ENCODE data around the gene SCARF1.

SCARF1 gene

DNA sequence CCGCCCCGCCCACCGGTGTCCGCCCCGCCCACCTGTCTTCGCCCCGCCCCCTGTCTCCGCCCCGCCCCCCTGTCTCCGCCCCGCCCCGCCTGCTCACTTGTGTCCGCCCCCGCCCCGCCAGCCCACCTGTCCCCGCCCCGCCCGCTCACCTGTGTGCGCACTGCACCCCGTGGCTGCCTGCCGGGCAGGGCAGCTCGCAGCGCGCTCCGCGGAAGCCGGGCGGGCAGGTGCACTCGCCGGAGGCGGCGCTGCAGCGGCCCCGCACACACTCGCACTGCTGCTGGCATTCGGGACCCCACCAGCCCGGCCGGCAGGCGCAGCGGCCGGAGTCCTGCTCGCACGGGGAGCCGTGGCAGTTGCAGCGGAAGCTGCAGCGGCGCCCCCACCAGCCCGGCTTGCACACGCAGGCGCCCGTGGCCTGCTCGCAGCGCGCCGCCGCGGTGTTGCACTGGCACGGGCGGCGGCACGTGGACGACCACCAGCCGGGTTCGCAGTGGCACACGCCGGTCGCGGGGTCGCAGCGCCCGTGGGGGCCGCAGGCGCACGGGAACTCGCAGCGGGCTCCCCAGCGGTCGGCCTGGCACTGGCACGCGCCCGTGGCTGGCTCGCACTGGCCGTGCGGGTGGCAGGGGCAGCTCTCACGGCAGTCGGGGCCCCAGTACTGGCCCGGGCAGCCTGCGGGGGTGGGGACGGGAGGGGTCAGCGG lies 2.1 kb downstream of the SCARF1 start:
- Mint-ChIP-seq H3K27me3 (no peaks in the 10 kb centered on the region), H3K4me3 (peak overlapping the region; percentile 80 to 92), H3K36me3 (ENCODE audit: insufficient read depth) (peaks cover 11% of the 10 kb centered on the region), H3K27ac (no peak overlapping the region), H3K4me1 (ENCODE audit: low read depth in 2 of 2) (peaks cover 18 to 22% of the 10 kb centered on the region in 2 donors), H3K9me3 (no peaks in the 10 kb centered on the region)
- peak; percentile 74 for ATAC-seq (replicated peaks)
- peak; percentile 50 to 59 (median 54) for DNase-seq

DNA sequence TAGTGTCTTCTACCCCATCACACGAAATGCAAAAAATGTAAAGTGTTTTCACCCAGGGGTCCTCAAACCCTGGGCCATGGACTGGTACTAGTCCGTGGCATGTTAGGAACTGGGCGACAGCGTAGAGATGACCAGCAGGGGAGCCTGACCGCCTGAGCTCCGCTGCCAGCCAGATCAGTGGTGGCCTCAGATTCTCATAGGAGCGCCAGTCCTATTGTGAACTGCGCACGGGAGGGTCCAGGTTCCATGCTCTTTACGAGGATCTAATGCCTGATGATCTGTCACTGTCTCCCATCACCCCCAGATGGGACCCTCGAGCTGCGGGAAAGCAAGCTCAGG lies 4.5 kb downstream of the SCARF1 start:
- no peak overlapping the region for H3K27ac Mint-ChIP-seq
- no peak overlapping the region for H3K4me3 Mint-ChIP-seq
- peaks cover 11% of the 10 kb centered on the region for H3K36me3 Mint-ChIP-seq (ENCODE audit: insufficient read depth)
- no peak for DNase-seq
- H3K4me1 Mint-ChIP-seq (ENCODE audit: low read depth in 2 of 2) = peaks cover 12 to 18% of the 10 kb centered on the region in 2 donors
- no peaks in the 10 kb centered on the region for H3K9me3 Mint-ChIP-seq
- no peaks in the 10 kb centered on the region for H3K27me3 Mint-ChIP-seq
- no peak for ATAC-seq (replicated peaks)

DNA sequence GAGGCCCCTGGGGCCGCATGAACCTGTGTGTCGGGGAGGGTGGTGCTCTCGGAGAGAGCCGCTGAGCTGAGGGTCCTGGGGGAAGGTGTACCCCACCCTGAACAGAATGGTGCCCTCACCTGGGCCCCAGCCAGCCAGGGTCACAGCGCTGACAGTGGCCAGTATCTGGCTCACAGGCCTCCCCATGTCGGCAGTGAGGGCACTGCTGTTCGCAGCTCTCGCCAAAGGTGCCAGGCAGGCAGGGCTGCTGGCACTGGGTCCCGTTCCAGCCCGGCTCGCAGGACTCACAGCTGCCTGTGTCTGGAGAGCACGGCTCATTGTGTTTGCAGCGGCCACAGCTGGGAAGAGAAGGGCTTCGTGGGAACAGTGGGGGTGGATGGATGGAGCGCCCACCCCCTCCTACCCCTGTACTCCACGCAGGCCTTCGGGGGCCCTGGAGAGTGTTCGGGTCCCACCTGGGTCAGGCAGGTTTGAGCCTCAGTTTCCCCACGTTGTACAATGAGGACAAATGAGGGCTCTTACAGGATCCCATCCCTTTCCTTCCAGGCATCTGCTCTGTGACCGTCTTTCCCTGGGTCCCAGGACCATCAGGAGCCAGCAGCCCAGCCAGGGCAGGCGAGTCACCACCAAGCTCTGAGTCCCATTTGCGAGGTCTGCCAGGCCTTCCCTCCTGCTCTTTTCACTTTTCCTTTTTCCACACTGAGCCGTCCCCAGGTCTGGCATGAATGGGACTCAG lies 5.0 kb downstream of the SCARF1 start:
- H3K36me3 Mint-ChIP-seq (ENCODE audit: insufficient read depth) = peaks cover 11% of the 10 kb centered on the region
- no peak for ATAC-seq (replicated peaks)
- H3K27ac Mint-ChIP-seq = no peak overlapping the region

DNA sequence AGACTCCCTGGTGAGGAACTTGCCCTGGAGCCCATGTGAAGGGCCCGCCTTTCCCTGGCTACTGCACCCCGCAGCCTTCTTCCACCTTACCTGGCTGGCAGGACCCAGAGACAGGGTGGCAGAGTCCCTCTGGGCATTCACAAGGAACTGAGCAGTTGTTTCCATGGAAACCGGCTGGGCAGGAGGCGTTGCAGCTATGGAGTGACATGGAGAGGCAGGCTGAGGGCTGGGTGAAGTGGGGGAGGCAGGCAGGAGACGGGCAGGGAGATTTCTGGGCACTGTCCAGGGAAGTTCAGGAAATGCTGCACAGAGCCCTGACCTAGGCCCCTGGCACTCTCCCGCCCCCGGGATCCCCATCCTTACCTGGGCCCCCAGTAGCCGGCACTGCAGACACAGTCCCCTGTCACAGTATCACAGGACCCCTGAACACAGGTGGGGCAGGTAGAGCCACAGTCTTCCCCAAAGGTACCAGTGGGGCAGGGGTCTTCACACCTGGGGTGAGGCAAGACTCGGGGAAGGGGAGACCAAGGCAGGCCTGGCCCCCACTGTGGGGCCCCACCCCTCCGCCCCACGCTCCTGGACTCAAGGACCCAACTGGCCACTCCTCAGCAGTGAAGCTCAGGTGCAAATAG lies 5.9 kb downstream of the SCARF1 start:
- Mint-ChIP-seq H3K9me3 (no peaks in the 10 kb centered on the region), H3K36me3 (ENCODE audit: insufficient read depth) (peaks cover 11% of the 10 kb centered on the region), H3K27ac (peak overlapping the region in 1 of 2 donors; percentile 67), H3K27me3 (no peaks in the 10 kb centered on the region), H3K4me1 (ENCODE audit: low read depth in 2 of 2) (peaks cover 7 to 10% of the 10 kb centered on the region in 2 donors), H3K4me3 (no peak overlapping the region)
- DNase-seq = no peak
- ATAC-seq (replicated peaks) = no peak

More for the DNA sequence above, 5.0 kb downstream of the SCARF1 start:
- Mint-ChIP-seq H3K9me3 (no peaks in the 10 kb centered on the region), H3K4me3 (no peak overlapping the region), H3K4me1 (ENCODE audit: low read depth in 2 of 2) (peaks cover 8 to 14% of the 10 kb centered on the region in 2 donors), H3K27me3 (no peaks in the 10 kb centered on the region)
- no peak for DNase-seq

DNA sequence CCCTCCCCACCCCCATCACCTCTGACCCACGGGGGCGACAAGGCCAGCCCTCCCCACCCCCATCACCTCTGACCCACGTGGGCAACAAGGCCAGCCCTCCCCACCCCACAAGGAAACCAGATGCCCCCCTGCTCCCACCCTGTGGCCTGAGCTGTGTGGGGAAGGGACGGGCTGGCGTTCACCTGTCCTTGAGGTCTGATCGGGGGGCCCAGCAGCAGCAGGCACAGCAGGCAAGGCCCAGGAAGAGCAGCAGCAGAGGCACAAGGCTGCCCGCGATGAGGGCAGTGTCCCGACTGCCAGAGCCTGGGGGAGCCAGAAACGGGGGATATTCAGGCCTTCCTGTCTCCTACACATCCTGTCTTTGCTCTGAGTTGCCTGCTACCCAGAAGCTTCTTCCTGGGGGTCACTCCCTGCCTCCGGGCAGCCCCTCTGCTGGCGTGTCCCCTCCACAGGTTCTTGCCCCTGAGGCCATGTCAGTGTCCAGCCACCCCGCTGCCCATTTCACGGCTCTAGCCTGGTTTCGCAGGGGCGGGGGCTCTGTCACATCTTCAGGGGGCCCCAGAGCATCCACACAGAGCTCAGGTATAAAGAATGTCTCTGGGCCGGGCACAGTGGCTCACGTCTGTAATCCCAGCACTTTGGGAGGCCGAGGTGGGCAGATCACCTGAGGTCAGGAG lies 6.8 kb downstream of the SCARF1 start:
- Mint-ChIP-seq H3K27ac (peak overlapping the region in 1 of 2 donors; percentile 67), H3K36me3 (ENCODE audit: insufficient read depth) (peaks cover 6% of the 10 kb centered on the region), H3K4me1 (ENCODE audit: low read depth in 2 of 2) (peaks cover 0 to 2% of the 10 kb centered on the region in 2 donors), H3K9me3 (no peaks in the 10 kb centered on the region), H3K4me3 (no peak overlapping the region), H3K27me3 (no peaks in the 10 kb centered on the region)
- no peak for DNase-seq
- ATAC-seq (replicated peaks) = no peak

DNA sequence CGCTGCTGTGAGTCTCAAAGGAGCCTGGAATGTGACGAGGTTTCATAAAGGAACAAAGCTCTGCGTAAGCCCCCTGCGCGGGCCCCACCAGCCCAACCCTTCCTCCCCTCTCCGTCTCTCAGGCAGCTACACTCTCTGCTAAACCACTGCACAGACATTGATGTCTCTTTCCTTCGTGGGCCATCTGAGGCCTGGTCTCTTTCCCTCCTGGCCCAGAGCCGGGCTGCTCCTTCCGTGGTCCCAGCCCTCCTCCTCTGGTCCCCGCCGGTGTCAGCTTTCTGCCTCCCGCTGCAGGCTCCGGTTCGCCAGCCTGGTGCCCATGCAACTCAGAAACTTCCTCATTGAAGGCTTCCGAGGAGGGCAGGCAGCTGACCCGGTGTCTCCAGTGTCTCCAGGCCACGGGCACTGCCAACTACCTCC lies 7.4 kb downstream of the SCARF1 start:
- DNase-seq (no peak), ATAC-seq (replicated peaks) (no peak)
- H3K4me1 Mint-ChIP-seq (ENCODE audit: low read depth in 2 of 2) = peaks cover 0 to 2% of the 10 kb centered on the region in 2 donors
- H3K36me3 Mint-ChIP-seq (ENCODE audit: insufficient read depth) = peaks cover 6% of the 10 kb centered on the region
- no peak overlapping the region for H3K4me3 Mint-ChIP-seq
- H3K9me3 Mint-ChIP-seq = no peaks in the 10 kb centered on the region
- no peak overlapping the region for H3K27ac Mint-ChIP-seq
- H3K27me3 Mint-ChIP-seq = no peaks in the 10 kb centered on the region

DNA sequence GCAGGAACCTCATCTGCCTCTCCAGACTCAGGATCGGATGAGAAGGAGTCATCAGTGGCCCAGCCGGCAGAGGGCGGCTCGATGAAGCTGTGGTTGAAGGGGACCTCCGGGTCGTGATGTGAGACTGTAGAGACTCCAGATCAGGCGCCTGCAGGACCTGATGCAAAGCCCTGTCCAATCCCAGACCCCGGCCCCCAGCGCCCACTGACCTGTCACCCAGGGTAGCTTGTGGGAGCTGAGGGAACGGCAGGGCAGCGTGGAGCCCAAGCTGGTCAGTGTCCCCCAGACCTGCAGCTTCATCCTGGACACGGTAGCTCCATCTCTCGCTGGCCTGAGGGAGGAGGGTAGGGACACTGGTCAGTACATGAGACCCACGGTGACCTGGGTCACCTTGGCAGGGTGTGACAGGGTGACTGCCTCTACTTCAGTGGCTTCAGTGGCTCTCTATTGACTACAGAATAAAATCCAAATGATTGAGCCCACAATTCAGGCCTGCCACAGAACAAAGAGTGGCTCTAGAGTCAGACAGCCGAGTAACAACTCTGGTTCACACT lies 8.7 kb downstream of the SCARF1 start:
- no peak for ATAC-seq (replicated peaks)
- no peak for DNase-seq
- no peaks in the 10 kb centered on the region for H3K9me3 Mint-ChIP-seq
- H3K27ac Mint-ChIP-seq = no peak overlapping the region
- no peaks in the 10 kb centered on the region for H3K36me3 Mint-ChIP-seq (ENCODE audit: insufficient read depth)
- H3K27me3 Mint-ChIP-seq = no peaks in the 10 kb centered on the region
- H3K4me3 Mint-ChIP-seq = no peak overlapping the region
- H3K4me1 Mint-ChIP-seq (ENCODE audit: low read depth in 2 of 2) = peaks cover 0 to 2% of the 10 kb centered on the region in 2 donors

DNA sequence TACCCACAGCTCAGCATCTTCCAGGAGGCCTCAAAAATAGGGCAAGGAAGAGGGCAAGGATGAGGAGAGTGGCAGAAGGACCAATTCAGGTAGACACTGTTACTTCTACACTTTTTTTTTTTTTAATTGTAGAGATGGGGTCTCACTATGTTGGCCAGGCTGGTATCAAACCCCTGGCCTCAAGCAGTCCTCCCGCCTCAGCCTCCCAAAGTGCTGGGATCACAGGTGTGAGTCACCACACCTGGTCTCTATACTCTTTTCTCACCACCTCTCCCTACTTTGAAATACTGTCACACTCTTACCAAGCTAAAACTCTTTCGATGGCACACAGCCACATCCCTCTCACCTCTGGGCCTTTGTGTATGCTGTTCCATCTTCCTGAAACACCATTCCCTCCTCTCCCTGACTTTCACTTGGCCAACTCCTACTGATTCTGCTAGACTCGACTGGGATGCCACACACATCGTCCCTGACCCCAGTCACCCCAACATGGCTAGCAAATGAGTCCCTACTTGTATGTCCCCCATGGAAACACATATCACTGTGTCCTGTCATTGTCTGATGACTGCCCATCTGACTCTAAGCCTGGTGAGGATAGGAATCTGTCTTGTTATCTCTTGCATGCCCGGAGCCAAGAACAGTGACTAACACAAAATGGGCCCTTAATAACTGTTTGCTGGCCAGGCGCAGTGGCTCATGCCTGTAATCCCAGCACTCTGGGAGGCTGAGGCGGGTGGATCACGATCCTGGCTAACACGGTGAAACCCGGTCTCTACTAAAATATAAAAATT lies 9.7 kb downstream of the SCARF1 start:
- Mint-ChIP-seq H3K27ac (no peak overlapping the region), H3K9me3 (no peaks in the 10 kb centered on the region), H3K4me1 (ENCODE audit: low read depth in 2 of 2) (peaks cover 0 to under 1% of the 10 kb centered on the region in 2 donors), H3K27me3 (no peaks in the 10 kb centered on the region), H3K4me3 (no peak overlapping the region), H3K36me3 (ENCODE audit: insufficient read depth) (no peaks in the 10 kb centered on the region)
- ATAC-seq (replicated peaks) (no peak), DNase-seq (no peak)

DNA sequence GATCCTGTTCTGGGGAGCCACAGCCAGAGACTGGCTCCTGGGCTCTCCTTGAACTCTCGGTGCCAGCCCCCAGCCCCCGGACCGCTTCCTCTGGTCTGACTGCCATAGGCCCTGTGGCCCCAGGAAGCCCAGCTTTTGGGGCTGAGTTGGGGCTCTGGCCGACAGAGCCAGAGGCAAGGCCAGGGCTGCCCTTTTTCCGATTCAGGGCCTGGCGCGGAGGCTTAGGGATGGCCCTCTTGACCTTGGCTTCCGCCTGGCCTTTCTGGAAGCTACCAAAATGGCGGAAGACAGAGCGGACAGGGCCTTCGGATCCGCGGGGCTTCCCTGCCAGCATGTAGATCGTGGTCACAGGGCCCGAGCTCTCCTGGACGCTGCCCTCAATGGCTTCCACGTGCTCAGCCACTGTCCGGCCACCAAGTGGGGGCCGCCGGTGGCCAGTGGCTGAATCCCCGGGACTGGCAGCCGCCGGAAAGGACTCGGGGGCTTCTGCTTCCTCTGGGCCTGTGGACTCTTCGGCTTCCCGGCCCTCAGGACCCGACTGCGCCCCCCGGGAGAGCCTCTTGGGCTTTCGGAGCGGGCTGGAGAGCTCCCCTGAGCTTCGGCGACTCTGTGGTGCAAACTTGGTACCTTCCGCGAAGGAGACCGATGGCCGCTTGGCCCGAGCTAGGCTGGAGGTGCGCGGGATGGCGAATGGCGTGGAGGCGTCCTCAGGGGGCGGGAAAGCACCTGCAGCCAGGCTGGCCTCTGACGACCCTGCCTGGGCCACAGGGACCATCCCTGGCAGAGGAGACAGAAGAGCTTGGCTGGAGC lies 10.5 kb downstream of the SCARF1 start:
- Mint-ChIP-seq H3K4me3 (no peak overlapping the region), H3K27ac (no peak overlapping the region), H3K27me3 (no peaks in the 10 kb centered on the region), H3K9me3 (no peaks in the 10 kb centered on the region), H3K4me1 (ENCODE audit: low read depth in 2 of 2) (peaks cover 2 to 3% of the 10 kb centered on the region in 2 donors), H3K36me3 (ENCODE audit: insufficient read depth) (peaks cover 3% of the 10 kb centered on the region)
- DNase-seq (no peak), ATAC-seq (replicated peaks) (no peak)

DNA sequence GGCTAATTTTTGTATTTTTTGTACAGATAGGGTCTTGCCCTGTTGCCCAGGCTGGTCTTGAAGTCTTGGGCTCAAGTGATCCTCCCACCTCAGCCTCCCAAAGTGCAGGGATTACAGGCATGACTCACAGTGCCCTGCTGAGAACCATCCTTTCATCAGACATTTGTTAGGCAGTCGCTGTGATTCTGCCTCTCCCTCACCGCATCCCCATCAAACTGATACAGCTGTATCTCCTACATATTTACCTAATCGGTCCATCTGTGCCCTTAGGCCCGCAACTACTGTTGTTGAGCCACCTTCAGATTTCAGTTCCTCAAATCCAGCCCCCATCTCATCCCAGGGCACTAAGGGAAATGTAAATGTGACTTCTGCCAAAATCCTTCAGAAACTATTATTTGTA lies 14.9 kb downstream of the SCARF1 start:
- DNase-seq = no peak
- Mint-ChIP-seq H3K4me3 (peak overlapping the region; percentile 79 to 100), H3K27ac (peak overlapping the region; percentile 65 to 98), H3K27me3 (peaks cover 6 to 16% of the 10 kb centered on the region in 2 donors), H3K4me1 (ENCODE audit: low read depth in 2 of 2) (peaks cover 10 to 14% of the 10 kb centered on the region in 2 donors), H3K36me3 (ENCODE audit: insufficient read depth) (peaks cover 19% of the 10 kb centered on the region), H3K9me3 (no peaks in the 10 kb centered on the region)
- ATAC-seq (replicated peaks) = no peak

DNA sequence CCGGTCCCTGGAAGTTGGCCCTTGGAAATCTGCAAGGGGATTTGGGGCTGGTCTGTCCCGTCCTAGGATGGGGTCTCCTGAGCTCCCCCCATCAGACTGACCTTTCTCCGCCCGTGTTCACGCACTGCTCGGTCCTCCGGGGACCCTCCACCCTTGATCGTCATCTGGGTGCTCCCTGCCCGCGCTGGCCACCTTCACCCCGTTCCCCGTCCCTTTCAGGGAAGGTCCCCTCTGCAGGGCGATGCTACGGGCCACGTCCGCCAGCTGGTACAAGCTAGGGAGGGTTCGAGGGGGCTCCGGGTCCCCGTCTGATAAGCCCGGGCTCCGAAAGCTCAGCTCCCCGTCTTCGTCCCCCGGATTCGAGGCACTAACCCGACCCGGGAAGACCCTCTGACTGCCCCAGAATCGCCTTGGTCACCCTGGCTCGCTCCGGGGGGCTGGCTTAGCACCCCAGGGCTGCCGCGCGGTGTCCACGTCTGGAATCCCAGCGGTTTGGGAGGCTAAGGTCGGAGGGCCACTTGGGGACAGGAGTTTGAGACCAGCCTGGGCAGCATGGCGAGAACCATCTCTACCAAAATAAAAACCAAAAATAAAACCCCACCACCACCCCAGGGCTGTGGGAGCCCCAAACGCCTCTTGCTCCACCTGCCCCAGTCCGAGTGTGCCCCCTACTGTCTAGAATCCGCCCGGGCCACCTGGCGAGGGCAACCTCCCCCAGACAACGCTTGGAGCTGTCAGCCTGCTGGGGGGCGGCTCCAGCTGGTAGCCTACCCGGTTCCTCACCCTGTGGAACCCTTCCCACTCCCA lies 15.8 kb downstream of the SCARF1 start:
- peaks cover 21% of the 10 kb centered on the region for H3K36me3 Mint-ChIP-seq (ENCODE audit: insufficient read depth)

More for the DNA sequence above, 15.8 kb downstream of the SCARF1 start:
- H3K27ac Mint-ChIP-seq = peak overlapping the region; percentile 90 to 98
- DNase-seq (peak; percentile 69 to 74 (median 71)), ATAC-seq (replicated peaks) (peak; percentile 30)
- peaks cover 10 to 14% of the 10 kb centered on the region in 2 donors for H3K4me1 Mint-ChIP-seq (ENCODE audit: low read depth in 2 of 2)
- H3K4me3 Mint-ChIP-seq = peak overlapping the region; percentile 79 to 100
- H3K9me3 Mint-ChIP-seq = no peaks in the 10 kb centered on the region
- H3K27me3 Mint-ChIP-seq = peaks cover 6 to 19% of the 10 kb centered on the region in 2 donors
